OCI-LY1 (cell line): Measurements from ENCODE around the gene BPHL.

Experiments
- H2AFZ ChIP-seq: fragments of 200-600 bp; sonication (generic), shearing (Covaris generic); 2 replicates; pipeline ENCODE4 v1.6.0; 2014; ENCODE audit warnings: antibody characterized with exemption, mild to moderate bottlenecking, low read length
- H3F3A ChIP-seq: fragments of 200-600 bp; sonication (generic), shearing (Covaris generic); 2 replicates; pipeline ENCODE4 v1.6.0; 2014; ENCODE audit warnings: mild to moderate bottlenecking, antibody characterized with exemption, low read length, moderate library complexity; ENCODE audit not compliant: insufficient read depth
- H3K27ac ChIP-seq: fragments of 200-600 bp; sonication (generic); 2 replicates; pipeline ENCODE4 v1.5.1; 2014; ENCODE audit warnings: low read length, mixed run types, mild to moderate bottlenecking, low read depth; ENCODE audit not compliant: poor library complexity, severe bottlenecking
- H3K27me3 ChIP-seq: fragments of 200-600 bp; sonication (generic); 2 replicates; pipeline ENCODE4 v1.6.0; 2014; ENCODE audit warnings: antibody characterized with exemption, mild to moderate bottlenecking, low read length, moderate library complexity; ENCODE audit not compliant: insufficient read depth
- H3K36me3 ChIP-seq: fragments of 200-600 bp; sonication (generic); 2 replicates; pipeline ENCODE4 v1.6.1; 2014; ENCODE audit warnings: mild to moderate bottlenecking, antibody characterized with exemption, low read length, moderate library complexity, mixed read lengths; ENCODE audit not compliant: insufficient read depth
- H3K4me1 ChIP-seq: fragments of 200-600 bp; sonication (generic); 2 replicates; pipeline ENCODE4 v1.5.1; 2014; ENCODE audit warnings: mild to moderate bottlenecking, low read length, moderate library complexity; ENCODE audit not compliant: insufficient read depth, severe bottlenecking
- H3K4me2 ChIP-seq: fragments of 200-600 bp; sonication (generic), shearing (Covaris generic); 2 replicates; pipeline ENCODE4 v1.6.1; 2014; ENCODE audit warnings: low read length
- H3K4me3 ChIP-seq: fragments of 200-600 bp; sonication (generic); 2 replicates; pipeline ENCODE4 v1.5.1; 2014; ENCODE audit warnings: low read length, low read depth, mild to moderate bottlenecking, mixed read lengths; ENCODE audit not compliant: poor library complexity, severe bottlenecking
- H3K79me2 ChIP-seq: fragments of 200-600 bp; shearing (Covaris generic); 2 replicates; pipeline ENCODE4 v1.6.1; 2016; ENCODE audit warnings: mixed run types, low read length, mixed read lengths; ENCODE audit not compliant: insufficient read depth
- H3K9ac ChIP-seq: fragments of 200-600 bp; sonication (generic), shearing (Covaris generic); 2 replicates; pipeline ENCODE4 v1.6.1; 2014; ENCODE audit warnings: mild to moderate bottlenecking, low read length, mixed read lengths
- H3K9me2 ChIP-seq: fragments of 200-600 bp; sonication (generic), shearing (Covaris generic); 2 replicates; pipeline ENCODE4 v1.6.1; 2014; ENCODE audit warnings: low read depth, mild to moderate bottlenecking, low read length, mixed read lengths
- H3K9me3 ChIP-seq: fragments of 200-600 bp; shearing (Covaris generic); 2 replicates; pipeline ENCODE4 v1.6.1; 2014; ENCODE audit warnings: low read length, mixed read lengths
- H4K20me1 ChIP-seq: fragments of 200-600 bp; sonication (generic), shearing (Covaris generic); 2 replicates; pipeline ENCODE4 v1.6.0; 2016; ENCODE audit warnings: mild to moderate bottlenecking, low read length; ENCODE audit not compliant: insufficient read depth
- CTCF ChIP-seq: fragments of 200-600 bp; sonication (generic), shearing (Covaris generic); IDR thresholded peaks from 2 replicates; pipeline ENCODE4 v1.5.1; 2017; ENCODE audit warnings: mild to moderate bottlenecking, antibody characterized with exemption, low read length, moderate library complexity, mixed read lengths
- EZH2 ChIP-seq: fragments of 200-600 bp; sonication (generic), shearing (Covaris generic); IDR thresholded peaks from 2 replicates; pipeline ENCODE4 v1.8.0; 2017; ENCODE audit warnings: borderline replicate concordance, mixed run types, mild to moderate bottlenecking, antibody characterized with exemption, low read length, moderate library complexity, mixed read lengths

Gene BPHL

GRCh38 chr6:3133515-3133914 lies 15.0 kb downstream of the BPHL start:
- no peak overlapping the region for H3K4me2 ChIP-seq

GRCh38 chr6:3135668-3136291 lies 17.3 kb downstream of the BPHL start:
- H3K4me1 ChIP-seq, result peaks cover 15% of the 10 kb centered on the region

More at GRCh38 chr6:3133515-3133914, 15.0 kb downstream of the BPHL start:
- no peaks in the 10 kb centered on the region for H3K9me3 ChIP-seq
- H3K4me3 ChIP-seq, result no peak overlapping the region
- peaks cover 2% of the 10 kb centered on the region for H3K4me1 ChIP-seq
- no peak overlapping the region for H3K9ac ChIP-seq
- H3K36me3 ChIP-seq, result peaks cover 73% of the 10 kb centered on the region
- H3K27me3 ChIP-seq, result no peaks in the 10 kb centered on the region
- H4K20me1 ChIP-seq, result no peaks in the 10 kb centered on the region
- no peak overlapping the region for H3K27ac ChIP-seq
- no peaks in the 10 kb centered on the region for H3K79me2 ChIP-seq
- H2AFZ ChIP-seq, result no peak overlapping the region
- no peak for TF ChIP-seq EZH2
- TF ChIP-seq CTCF, result no peak
- H3F3A ChIP-seq, result no peaks in the 10 kb centered on the region
- H3K9me2 ChIP-seq, result no peaks in the 10 kb centered on the region

GRCh38 chr6:3136292-3137011 lies 17.9 kb downstream of the BPHL start:
- H3K4me2 ChIP-seq, result no peak overlapping the region
- no peaks in the 10 kb centered on the region for H3K9me3 ChIP-seq
- no peaks in the 10 kb centered on the region for H3F3A ChIP-seq
- H3K27me3 ChIP-seq, result no peaks in the 10 kb centered on the region
- H3K79me2 ChIP-seq, result no peaks in the 10 kb centered on the region
- no peaks in the 10 kb centered on the region for H3K9me2 ChIP-seq
- peaks cover 71% of the 10 kb centered on the region for H3K36me3 ChIP-seq
- H3K9ac ChIP-seq, result no peak overlapping the region
- H3K4me3 ChIP-seq, result no peak overlapping the region
- peaks cover 15% of the 10 kb centered on the region for H3K4me1 ChIP-seq
- no peak for TF ChIP-seq CTCF
- no peak for TF ChIP-seq EZH2
- H3K27ac ChIP-seq, result no peak overlapping the region
- no peak overlapping the region for H2AFZ ChIP-seq
- H4K20me1 ChIP-seq, result no peaks in the 10 kb centered on the region

More at GRCh38 chr6:3135668-3136291, 17.3 kb downstream of the BPHL start:
- no peaks in the 10 kb centered on the region for H4K20me1 ChIP-seq
- peaks cover 69% of the 10 kb centered on the region for H3K36me3 ChIP-seq
- H3K9ac ChIP-seq, result no peak overlapping the region
- H3K79me2 ChIP-seq, result no peaks in the 10 kb centered on the region
- H3K4me3 ChIP-seq, result no peak overlapping the region
- no peaks in the 10 kb centered on the region for H3K9me3 ChIP-seq
- H3K27me3 ChIP-seq, result no peaks in the 10 kb centered on the region
- H3F3A ChIP-seq, result no peaks in the 10 kb centered on the region
- no peak overlapping the region for H3K4me2 ChIP-seq
- no peaks in the 10 kb centered on the region for H3K9me2 ChIP-seq
- H2AFZ ChIP-seq, result no peak overlapping the region
- H3K27ac ChIP-seq, result no peak overlapping the region
- no peak for TF ChIP-seq EZH2
- no peak for TF ChIP-seq CTCF
